UCSD-AML1 (cell line): ENCODE measurements around the gene CTXND1.
"Not testable (repeated sequence)": the region's sequence is repeated elsewhere in the genome, so short reads cannot be mapped to it uniquely, and the experiment has no call there.

Source experiments
- DNase-seq: peaks from one replicate; lab custom pipeline; 2025; ENCODE audit not compliant: unreplicated experiment; lab: John Stamatoyannopoulos, UW

CTXND1 gene

DNA sequence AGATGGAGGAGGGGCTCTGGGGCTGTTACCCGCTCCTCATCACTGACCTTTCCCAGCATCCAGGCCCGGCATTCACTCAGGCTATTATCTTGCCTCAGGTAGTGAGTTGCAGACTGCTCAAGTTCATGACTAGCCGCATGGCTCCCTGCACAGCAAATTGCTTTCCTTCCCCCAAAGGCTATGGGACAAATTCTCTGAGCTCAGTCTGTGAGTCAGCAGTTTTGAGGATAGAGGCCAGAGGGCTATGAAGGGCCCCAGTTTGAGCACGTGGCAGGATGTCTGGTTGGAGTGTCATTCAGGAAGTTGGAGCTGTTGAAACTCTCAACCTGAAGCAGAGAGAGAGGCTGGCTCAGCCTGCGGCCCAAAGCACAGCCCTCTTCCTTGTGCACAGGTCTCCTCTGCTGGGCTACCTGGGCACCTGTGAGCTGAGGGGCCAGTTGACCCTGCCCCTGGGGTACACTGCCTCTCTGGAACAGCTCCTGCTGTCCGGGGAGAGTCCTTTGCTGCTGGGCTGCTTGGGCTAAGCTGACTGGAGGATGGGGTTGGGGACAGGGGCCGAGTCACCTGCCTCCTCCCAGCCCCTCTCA, 91.3 kb downstream of the CTXND1 start:
- DNase-seq: peak; percentile 81

- no peak for DNase-seq
Measured at GRCh38 chr15:80159811-80160569, 92.0 kb downstream of the CTXND1 start.

GRCh38 chr15:80159301-80159700, 92.7 kb downstream of the CTXND1 start:
- no peak for DNase-seq

- no peak for DNase-seq
Measured at GRCh38 chr15:80157215-80157614, 94.8 kb downstream of the CTXND1 start.

GRCh38 chr15:80156176-80156720, 95.8 kb downstream of the CTXND1 start:
- DNase-seq: no peak

DNA sequence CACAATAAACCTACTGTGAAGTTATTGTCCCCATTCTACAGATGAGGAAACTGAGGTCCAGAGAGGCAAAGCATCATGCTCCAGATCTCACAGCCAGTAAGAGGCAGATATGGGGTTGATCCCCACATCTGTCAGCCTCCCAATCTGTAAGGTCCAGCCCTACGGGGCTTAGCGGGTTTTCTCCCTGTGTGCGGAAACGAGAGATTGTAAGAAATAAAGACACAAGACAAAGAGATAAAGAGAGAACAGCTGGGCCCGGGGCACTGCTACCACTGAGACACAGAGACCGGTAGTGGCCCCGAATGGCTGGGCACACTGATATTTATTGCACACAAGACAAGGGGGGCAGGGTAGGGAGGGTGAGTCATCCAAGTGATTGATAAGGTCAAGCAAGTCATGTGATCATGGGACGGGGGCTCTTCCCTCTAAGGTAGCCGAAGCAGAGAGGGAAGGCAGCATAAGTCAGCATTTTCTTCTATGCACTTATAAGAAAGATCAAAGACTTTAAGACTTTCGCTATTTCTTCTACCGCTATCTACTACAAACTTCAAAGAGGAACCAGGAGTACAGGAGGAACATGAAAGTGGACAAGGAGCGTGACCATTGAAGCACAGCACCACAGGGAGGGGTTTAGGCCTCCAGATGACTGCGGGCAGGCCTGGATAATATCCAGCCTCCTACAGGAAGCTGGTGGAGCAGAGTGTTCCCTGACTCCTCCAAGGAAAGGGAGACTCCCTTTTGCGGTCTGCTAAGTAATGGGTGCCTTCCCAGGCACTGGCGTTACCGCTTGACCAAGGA, 96.4 kb downstream of the CTXND1 start:
- DNase-seq: not testable (repeated sequence)

DNA sequence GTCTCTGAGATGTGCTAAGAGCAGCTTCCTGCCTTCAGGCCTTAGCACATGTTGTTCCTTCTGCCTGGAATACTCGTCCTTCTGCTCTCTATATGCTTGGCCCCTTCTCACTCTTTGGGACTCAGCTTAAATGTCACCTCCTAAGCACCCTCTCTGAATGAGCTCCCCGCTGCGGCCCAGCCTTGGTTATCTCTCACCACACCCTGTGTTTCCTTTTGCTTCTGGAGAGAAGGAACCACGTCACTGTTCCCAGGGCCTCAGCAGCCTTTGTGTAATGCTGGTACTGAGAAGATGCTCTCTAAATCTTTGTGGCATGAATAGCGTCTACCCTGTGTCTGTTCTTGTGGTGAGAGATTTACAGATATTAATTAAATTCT, 97.0 kb downstream of the CTXND1 start:
- DNase-seq: no peak

- DNase-seq: no peak
Measured at GRCh38 chr15:80154336-80154735, 97.7 kb downstream of the CTXND1 start.

DNA sequence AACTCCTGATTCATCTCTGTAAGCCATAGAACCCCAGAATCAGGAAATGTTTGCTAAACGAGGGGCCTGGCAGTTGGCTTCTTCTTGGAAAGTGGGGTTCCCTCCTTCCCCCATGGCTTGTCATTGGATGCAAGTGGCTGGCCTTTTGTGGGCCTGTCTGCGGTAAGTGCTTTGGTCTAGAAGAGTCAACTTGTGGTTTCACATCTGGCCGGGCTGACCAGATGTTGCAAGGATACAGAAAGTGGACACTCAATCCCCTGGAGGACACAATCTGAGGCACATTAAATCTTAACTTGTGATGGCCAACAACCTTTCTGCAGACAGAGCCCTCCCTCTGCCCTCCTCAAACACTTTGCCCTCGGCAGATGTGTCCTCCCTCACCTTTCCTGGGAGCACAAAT, 98.1 kb downstream of the CTXND1 start:
- no peak for DNase-seq

GRCh38 chr15:80152896-80153876, 98.8 kb downstream of the CTXND1 start, which contains the start of gene FAH:
TSS of gene FAH (plus strand) at chr15:80152999. CDS start at chr15:80153055, 56 bp downstream.
- peak; percentile 58 for DNase-seq

DNA sequence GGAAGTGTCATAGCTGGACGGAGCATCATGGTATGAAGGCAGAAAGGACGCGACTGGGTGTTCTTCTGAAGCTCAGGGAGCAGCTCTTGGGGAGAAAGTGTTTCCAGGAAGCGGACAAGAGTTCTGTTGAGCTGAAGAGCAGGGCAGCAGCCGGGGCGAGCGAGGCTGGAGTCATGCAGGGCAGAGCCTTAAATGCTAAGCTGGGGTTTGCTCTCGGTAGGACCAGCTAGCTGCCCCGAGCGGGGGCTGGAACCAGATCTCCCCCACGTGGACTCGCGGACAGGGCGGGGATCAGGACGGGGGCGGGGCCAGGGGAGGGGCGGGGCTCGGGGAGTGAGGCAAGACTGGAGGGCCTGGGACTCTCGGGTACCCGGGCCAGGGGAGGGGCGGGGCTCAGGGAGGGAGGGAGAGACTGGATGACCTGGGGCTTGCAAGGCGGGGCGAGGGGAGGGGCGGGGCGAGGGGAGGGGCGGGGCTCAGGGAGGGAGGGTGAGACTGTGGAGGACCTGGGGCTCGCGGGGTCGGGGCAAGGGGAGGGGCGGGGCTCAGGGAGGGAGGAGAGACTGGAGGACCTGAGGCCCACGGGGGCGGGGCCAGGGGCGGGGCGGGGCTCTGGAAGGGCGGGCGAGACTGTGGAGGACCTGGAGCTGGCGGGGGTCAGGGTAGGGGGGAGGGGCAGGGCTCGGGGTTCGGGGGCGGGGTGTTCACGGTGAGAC, 99.7 kb downstream of the CTXND1 start:
- DNase-seq: peak; percentile 95

- no peak for DNase-seq
Measured at GRCh38 chr15:80151576-80151975, 100.4 kb downstream of the CTXND1 start.

GRCh38 chr15:80151148-80151547, 100.9 kb downstream of the CTXND1 start:
- DNase-seq: no peak
